ENCODE measurements around the gene CFAP157. TPM values are rescaled to one million over a fixed set of nuclear protein-coding genes. Genes with fewer than 3 reads are reported as not detected.

The CFAP157 gene
- total RNA-seq, 1 donor from 2014 or later, result 0.29 TPM

GRCh38 chr9:127732444-127732843 is 25.7 kb downstream of the CFAP157 start:
- Histone ChIP-seq H3K27ac (no peak overlapping the region), H3K4me1 (peaks cover 8% of the 10 kb centered on the region), H3K9me3 (no peaks in the 10 kb centered on the region), H3K27me3 (no peaks in the 10 kb centered on the region), H3K4me3 (no peak overlapping the region), H3K36me3 (peaks cover 20% of the 10 kb centered on the region)
- no peak for DNase-seq
- intact Hi-C loops (cut with DNase I), result loop anchor here (5.0 to 10.0 kb wide), 2 partner anchors 140 to 192 kb away; no protein-coding TSS in a partner anchor
- no peak for ATAC-seq
- TF ChIP-seq CTCF (IDR thresholded peaks at IDR 0.05), result no peak

- Histone ChIP-seq H3K27ac (peak overlapping the region; percentile 96), H3K4me3 (no peak overlapping the region), H3K36me3 (peaks cover 20% of the 10 kb centered on the region), H3K27me3 (no peaks in the 10 kb centered on the region), H3K4me1 (peaks cover 8% of the 10 kb centered on the region), H3K9me3 (no peaks in the 10 kb centered on the region)
- ATAC-seq, result no peak
- intact Hi-C loops (cut with DNase I), result loop anchor here (5.0 to 10.0 kb wide), 2 partner anchors 141 to 191 kb away; no protein-coding TSS in a partner anchor
- no peak for DNase-seq
- no peak for TF ChIP-seq CTCF (IDR thresholded peaks at IDR 0.05)
Measured at GRCh38 chr9:127733614-127734013, 26.8 kb downstream of the CFAP157 start.

- DNase-seq (peak; percentile 77), ATAC-seq (no peak)
- intact Hi-C loops (cut with DNase I), result loop anchor here (5.0 to 10.0 kb wide), 2 partner anchors 142 to 191 kb away; no protein-coding TSS in a partner anchor
- Histone ChIP-seq H3K4me1 (peaks cover 8% of the 10 kb centered on the region), H3K9me3 (no peaks in the 10 kb centered on the region), H3K27me3 (no peaks in the 10 kb centered on the region), H3K36me3 (peaks cover 21% of the 10 kb centered on the region), H3K4me3 (peak overlapping the region; percentile 82), H3K27ac (peak overlapping the region; percentile 96)
- no peak for TF ChIP-seq CTCF (IDR thresholded peaks at IDR 0.05)
Measured at GRCh38 chr9:127734247-127734746, 27.5 kb downstream of the CFAP157 start.

GRCh38 chr9:127734747-127735529 is 28.1 kb downstream of the CFAP157 start, which contains the start of gene TOR2A:
TSS of gene TOR2A (minus strand) at chr9:127735294. CDS start at chr9:127735270, 24 bp downstream.
- DNase-seq, result peak; percentile 99
- no peaks in the 10 kb centered on the region for H3K27me3 ChIP-seq
- H3K4me1 ChIP-seq, result peaks cover 9% of the 10 kb centered on the region
- H3K27ac ChIP-seq, result peak within 1 kb of the TSS; percentile 96
- ATAC-seq, result peak; percentile 96
- H3K36me3 ChIP-seq, result peaks cover 28% of the 10 kb centered on the region
- intact Hi-C loops (cut with DNase I), result loop anchor here (5.0 to 10.0 kb wide), 2 partner anchors 143 to 190 kb away; no protein-coding TSS in a partner anchor
- peak within 1 kb of the TSS; percentile 82 for H3K4me3 ChIP-seq
- no peaks in the 10 kb centered on the region for H3K9me3 ChIP-seq
- peak; percentile 90 for TF ChIP-seq CTCF (IDR thresholded peaks at IDR 0.05)

- Histone ChIP-seq H3K36me3 (peaks cover 35% of the 10 kb centered on the region), H3K27me3 (no peaks in the 10 kb centered on the region), H3K9me3 (no peaks in the 10 kb centered on the region), H3K4me1 (peaks cover 14% of the 10 kb centered on the region), H3K27ac (peak overlapping the region; percentile 96), H3K4me3 (no peak overlapping the region)
- no peak for ATAC-seq
- no peak for TF ChIP-seq CTCF (IDR thresholded peaks at IDR 0.05)
- DNase-seq, result no peak
- intact Hi-C loops (cut with DNase I), result loop anchor here (10.0 kb wide), 1 partner anchor 189 kb away; no protein-coding TSS in a partner anchor
Measured at GRCh38 chr9:127735530-127736185, 28.9 kb downstream of the CFAP157 start.

All from upper lobe of right lung (tissue), 1 donor.